Measurements from ENCODE around the gene FHL1.
"Not testable (repeated sequence)": the region's sequence is repeated elsewhere in the genome, so short reads cannot be mapped to it uniquely, and the experiment has no call there.

The FHL1 gene

DNA sequence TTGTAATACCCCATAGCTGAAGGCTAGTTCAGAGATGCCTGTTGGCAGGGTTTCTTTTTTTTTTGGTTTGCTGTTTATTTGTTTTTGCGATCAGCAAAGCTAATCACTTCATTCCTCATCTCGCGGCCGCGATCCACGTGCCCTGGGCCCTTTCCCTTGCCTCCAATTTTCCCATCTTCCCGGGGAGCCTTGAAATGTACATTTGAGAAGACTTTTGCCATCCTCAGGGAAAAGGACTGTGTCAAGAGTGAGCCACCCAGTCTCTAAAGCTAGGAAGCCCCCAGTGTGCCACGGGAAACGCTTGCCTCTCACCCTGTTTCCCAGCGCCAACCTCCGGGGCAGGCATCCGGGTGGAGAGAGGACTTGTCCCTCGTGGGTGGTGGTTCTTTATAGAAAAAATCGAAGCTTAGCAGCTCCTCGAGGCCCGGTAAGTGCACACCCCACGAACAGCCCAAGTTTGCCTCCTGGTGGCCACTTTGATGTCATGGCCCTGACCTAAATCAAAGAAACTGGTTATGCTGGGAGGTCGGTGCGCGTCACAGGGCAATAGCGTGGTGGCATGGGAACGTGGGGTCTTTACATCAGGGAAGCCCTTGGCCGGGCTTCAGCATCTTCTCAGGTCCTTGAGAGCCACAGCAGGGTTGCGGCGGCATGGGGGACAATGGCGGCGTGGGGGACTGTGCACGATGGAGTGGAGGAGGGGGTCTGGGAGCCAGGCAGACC lies 61.8 kb downstream of the FHL1 start:
- no peak for DNase-seq (ENCODE audit: low read depth in 2 of 2)

DNA sequence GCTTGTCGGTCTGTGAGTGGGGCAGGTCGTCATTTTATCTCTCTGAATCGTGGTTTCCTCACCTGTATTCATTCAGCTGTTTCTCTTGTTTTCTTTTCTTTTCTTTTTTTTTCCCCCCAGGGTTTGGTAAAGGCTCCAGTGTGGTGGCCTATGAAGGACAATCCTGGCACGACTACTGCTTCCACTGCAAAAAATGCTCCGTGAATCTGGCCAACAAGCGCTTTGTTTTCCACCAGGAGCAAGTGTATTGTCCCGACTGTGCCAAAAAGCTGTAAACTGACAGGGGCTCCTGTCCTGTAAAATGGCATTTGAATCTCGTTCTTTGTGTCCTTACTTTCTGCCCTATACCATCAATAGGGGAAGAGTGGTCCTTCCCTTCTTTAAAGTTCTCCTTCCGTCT lies 62.4 kb downstream of the FHL1 start:
- no peak for DNase-seq (ENCODE audit: low read depth in 2 of 2)

DNA sequence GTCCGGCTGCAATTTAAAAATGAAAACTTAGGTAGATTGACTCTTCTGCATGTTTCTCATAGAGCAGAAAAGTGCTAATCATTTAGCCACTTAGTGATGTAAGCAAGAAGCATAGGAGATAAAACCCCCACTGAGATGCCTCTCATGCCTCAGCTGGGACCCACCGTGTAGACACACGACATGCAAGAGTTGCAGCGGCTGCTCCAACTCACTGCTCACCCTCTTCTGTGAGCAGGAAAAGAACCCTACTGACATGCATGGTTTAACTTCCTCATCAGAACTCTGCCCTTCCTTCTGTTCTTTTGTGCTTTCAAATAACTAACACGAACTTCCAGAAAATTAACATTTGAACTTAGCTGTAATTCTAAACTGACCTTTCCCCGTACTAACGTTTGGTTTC lies 62.9 kb downstream of the FHL1 start:
- no peak for DNase-seq (ENCODE audit: low read depth in 2 of 2)

DNA sequence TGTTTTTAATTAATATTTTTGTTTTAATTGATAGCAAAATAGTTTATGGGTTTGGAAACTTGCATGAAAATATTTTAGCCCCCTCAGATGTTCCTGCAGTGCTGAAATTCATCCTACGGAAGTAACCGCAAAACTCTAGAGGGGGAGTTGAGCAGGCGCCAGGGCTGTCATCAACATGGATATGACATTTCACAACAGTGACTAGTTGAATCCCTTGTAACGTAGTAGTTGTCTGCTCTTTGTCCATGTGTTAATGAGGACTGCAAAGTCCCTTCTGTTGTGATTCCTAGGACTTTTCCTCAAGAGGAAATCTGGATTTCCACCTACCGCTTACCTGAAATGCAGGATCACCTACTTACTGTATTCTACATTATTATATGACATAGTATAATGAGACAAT lies 63.5 kb downstream of the FHL1 start:
- no peak for DNase-seq (ENCODE audit: low read depth in 2 of 2)

- DNase-seq (ENCODE audit: low read depth in 2 of 2): no peak
Measured at GRCh38 chrX:136211766-136212556, 64.6 kb downstream of the FHL1 start.

DNA sequence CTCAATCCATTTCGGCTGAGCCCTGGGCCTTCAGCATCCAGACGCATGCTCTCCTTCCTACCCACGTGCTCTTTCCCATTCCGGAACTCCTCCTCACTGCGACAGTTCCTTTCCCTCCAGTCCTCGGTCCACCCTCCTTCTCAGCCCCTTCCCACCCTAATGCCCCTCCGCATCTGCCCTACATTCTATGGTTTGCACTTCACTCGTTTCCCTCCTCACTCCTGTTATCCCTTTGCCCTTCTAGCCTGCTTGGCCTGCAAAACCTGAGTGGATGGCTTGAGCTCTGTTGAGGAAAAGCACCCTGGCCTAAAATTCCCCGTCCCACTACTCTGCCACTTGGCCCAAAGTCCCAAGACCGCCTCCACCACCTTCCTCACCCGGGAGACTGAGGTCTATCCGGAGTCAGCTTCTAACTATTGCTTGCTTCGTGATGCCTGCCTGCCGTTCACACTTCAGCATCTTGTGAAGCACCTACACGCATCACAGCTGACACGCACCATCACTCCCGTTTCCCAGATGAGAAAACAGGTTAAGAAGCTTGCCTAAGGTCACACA lies 65.3 kb downstream of the FHL1 start:
- no peak for DNase-seq (ENCODE audit: low read depth in 2 of 2)

- DNase-seq (ENCODE audit: low read depth in 2 of 2): no peak
Measured at GRCh38 chrX:136214551-136214950, 67.2 kb downstream of the FHL1 start.

- no peak for DNase-seq (ENCODE audit: low read depth in 2 of 2)
Measured at GRCh38 chrX:136215559-136215958, 68.2 kb downstream of the FHL1 start.

- no peak for DNase-seq (ENCODE audit: low read depth in 2 of 2)
Measured at GRCh38 chrX:136219893-136220292, 72.6 kb downstream of the FHL1 start.

GRCh38 chrX:136220540-136220939 lies 73.2 kb downstream of the FHL1 start:
- DNase-seq (ENCODE audit: low read depth in 2 of 2): no peak

- no peak for DNase-seq (ENCODE audit: low read depth in 2 of 2)
Measured at GRCh38 chrX:136220951-136221350, 73.6 kb downstream of the FHL1 start.

- no peak for DNase-seq (ENCODE audit: low read depth in 2 of 2)
Measured at GRCh38 chrX:136221851-136222513, 74.6 kb downstream of the FHL1 start.

- DNase-seq (ENCODE audit: low read depth in 2 of 2): no peak
Measured at GRCh38 chrX:136227074-136227473, 79.7 kb downstream of the FHL1 start.

DNA sequence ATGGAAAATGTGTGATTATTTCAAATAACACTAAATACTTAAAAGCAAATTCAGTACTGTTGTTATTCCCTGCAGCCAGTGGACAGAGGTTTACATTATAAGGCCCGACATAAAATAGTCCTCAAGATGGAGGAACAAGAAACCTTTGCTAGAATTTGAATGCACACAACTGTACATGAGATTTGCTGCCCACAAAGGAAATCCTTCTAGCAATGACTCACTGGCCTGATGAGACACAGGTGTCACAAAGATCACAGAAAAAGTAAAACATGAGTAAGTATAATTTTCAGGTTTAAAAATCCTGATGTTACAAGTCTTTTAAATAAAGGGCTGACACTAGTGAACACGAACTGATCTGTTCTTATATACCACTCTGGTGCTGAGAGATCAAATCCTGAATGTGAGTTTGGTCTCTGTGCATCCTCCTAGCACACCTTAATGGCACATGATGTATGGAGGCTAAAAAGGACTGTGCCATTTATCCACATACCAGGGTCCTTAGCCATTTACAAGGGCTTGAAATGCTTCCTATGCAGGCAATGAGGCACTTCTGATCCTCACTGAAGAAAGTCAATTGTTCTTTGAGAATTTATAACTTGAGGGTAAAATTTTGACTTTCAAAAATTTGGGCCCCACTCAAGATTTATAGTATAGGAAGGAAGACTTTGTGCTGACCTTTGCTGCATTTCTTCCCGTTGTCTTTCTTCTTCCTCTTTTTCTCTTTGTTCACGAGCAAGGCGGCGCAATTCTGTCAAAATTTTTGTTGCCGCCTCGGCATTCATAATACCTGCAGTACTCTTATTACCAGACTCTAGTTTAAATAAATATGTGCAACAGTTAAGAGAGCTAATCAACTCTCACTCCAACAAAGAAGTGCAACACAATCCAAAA lies 80.9 kb downstream of the FHL1 start:
- no peak for DNase-seq (ENCODE audit: low read depth in 2 of 2)

GRCh38 chrX:136228839-136229207 lies 81.5 kb downstream of the FHL1 start:
- no peak for DNase-seq (ENCODE audit: low read depth in 2 of 2)

DNA sequence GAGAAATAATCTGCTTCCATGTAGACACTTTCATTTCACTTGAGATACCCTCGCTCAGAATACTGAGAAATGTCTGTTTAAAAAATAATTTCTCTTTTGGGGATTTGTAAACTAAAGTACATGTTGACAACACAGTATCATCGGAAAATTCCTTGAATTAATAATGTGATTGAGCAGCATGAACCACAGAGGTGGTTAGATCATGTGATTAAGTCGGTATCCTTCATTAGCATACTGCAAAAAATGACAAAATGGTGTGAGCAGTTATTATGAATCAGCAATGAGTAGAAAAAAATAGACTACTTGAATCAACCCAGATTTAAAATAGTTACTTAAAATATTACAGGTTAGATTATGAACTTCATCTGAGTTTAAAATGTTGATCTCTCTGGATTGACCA lies 89.7 kb downstream of the FHL1 start:
- no peak for DNase-seq (ENCODE audit: low read depth in 2 of 2)

DNA sequence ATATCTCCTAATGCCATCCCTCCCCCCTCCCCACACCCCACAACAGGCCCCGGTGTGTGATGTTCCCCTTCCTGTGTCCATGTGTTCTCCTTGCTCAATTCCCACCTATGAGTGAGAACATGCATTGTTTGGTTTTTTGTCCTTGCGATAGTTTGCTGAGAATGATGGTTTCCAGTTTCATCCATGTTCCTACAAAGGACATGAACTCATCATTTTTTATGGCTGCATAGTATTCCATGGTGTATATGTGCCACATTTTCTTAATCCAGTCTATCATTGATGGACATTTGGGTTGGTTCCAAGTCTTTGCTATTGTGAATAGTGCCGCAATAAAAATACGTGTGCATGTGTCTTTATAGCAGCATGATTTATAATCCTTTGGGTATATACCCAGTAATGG lies 90.5 kb downstream of the FHL1 start:
- not testable (repeated sequence) for DNase-seq (ENCODE audit: low read depth in 2 of 2)

DNA sequence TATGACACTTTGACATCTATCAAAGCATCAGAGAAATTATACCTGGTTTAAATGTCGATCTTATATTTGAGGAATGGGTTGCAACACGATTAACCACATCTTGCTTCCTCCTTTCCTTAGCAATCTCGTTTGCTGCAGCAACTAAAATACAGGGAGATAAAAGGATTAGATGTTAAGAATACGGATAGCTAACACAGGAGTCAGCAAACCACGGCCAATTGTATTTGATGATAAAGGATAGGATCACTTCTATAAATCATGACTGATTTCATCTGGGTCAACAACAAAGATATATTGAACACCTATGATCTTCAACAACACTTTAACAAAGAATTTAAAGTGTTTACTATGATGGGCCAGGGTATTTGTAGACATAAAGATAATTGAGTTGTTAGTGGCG lies 98.9 kb downstream of the FHL1 start:
- DNase-seq (ENCODE audit: low read depth in 2 of 2): no peak

DNA sequence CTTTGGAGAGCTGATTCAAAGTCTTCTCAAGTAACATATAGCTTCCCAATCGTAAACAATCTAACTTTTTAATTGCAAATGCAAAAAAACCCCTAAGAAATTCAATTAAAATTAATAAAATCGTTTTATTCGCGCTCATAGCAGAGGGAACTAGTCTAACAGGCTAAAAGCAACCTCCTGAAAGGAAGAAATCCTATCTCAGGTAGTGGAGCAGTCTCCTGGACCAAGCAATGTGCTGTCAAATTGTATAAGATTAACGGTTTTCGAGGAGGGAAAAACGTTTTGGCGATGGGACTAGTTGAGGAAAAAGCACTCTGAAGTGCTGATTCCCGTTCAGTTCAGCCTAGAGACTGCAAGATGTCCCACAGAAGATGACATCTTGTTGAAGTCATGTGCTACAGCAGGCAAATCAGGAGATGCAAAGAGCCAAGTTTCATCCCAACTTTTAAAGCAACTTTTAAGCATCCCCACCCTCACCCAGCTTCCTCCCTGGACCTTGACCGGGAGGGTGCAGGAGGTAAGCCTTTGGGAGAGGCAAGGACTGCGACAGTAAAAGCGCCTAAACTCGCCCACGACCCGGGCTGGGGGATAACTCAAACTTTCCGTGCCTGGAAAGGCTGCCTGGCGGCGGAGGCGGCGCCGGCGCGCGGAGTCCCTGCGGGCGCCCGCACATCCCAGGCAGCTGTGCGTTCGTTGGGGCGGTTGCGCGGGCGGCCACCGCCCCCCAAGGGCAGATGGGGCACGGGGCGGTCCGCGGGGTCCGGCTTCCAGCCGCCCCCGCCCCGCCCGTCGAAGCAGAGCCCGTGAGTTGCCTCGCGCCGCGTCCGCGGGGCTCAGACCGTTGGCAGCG lies 103.1 kb downstream of the FHL1 start:
- DNase-seq (ENCODE audit: low read depth in 2 of 2): peak in 1 of 2 donors; percentile 17

Measured in stimulated activated CD8-positive, alpha-beta memory T cell treated with anti-CD3 and anti-CD28 coated beads, Interleukin-15, amount 100 ng/mL, for 48 hours (primary cell).